ENCODE measurements around the gene ZNF213.
"Not testable (repeated sequence)": the region's sequence is repeated elsewhere in the genome, so short reads cannot be mapped to it uniquely, and the experiment has no call there.

The ZNF213 gene

GRCh38 chr16:3129137-3130131, 5.4 kb upstream of the ZNF213 start:
- peak; percentile 52 to 64 for DNase-seq (ENCODE audit: low read depth in 2 of 2)

GRCh38 chr16:3131755-3132377, 3.0 kb upstream of the ZNF213 start:
- no peak for DNase-seq (ENCODE audit: low read depth in 2 of 2)

- no peak for DNase-seq (ENCODE audit: low read depth in 2 of 2)
Observed at GRCh38 chr16:3133844-3134243, 985 bp upstream of the ZNF213 start.

GRCh38 chr16:3135126-3135715, 392 bp downstream of the ZNF213 start:
- no peak for DNase-seq (ENCODE audit: low read depth in 2 of 2)

- no peak for DNase-seq (ENCODE audit: low read depth in 2 of 2)
Observed at GRCh38 chr16:3137267-3137666, 2.4 kb downstream of the ZNF213 start.

- DNase-seq (ENCODE audit: low read depth in 2 of 2): no peak
Observed at GRCh38 chr16:3138342-3138741, 3.5 kb downstream of the ZNF213 start.

- DNase-seq (ENCODE audit: low read depth in 2 of 2): no peak
Observed at GRCh38 chr16:3138823-3139426, 4.1 kb downstream of the ZNF213 start.

- not testable (repeated sequence) for DNase-seq (ENCODE audit: low read depth in 2 of 2)
Observed at GRCh38 chr16:3139561-3139960, 4.7 kb downstream of the ZNF213 start.

- no peak for DNase-seq (ENCODE audit: low read depth in 2 of 2)
Observed at GRCh38 chr16:3140603-3141427, 6.0 kb downstream of the ZNF213 start.

- DNase-seq (ENCODE audit: low read depth in 2 of 2): no peak
Observed at GRCh38 chr16:3141781-3142311, 7.0 kb downstream of the ZNF213 start.

- no peak for DNase-seq (ENCODE audit: low read depth in 2 of 2)
Observed at GRCh38 chr16:3142327-3142726, 7.5 kb downstream of the ZNF213 start.

GRCh38 chr16:3142770-3143169, 7.9 kb downstream of the ZNF213 start:
- no peak for DNase-seq (ENCODE audit: low read depth in 2 of 2)

GRCh38 chr16:3143189-3143588, 8.4 kb downstream of the ZNF213 start:
- DNase-seq (ENCODE audit: low read depth in 2 of 2): no peak

- DNase-seq (ENCODE audit: low read depth in 2 of 2): no peak
Observed at GRCh38 chr16:3143598-3144320, 8.9 kb downstream of the ZNF213 start.

- no peak for DNase-seq (ENCODE audit: low read depth in 2 of 2)
Observed at GRCh38 chr16:3144321-3144983, 9.6 kb downstream of the ZNF213 start.

GRCh38 chr16:3145151-3145550, 10.3 kb downstream of the ZNF213 start:
- DNase-seq (ENCODE audit: low read depth in 2 of 2): no peak

- DNase-seq (ENCODE audit: low read depth in 2 of 2): no peak
Observed at GRCh38 chr16:3145660-3146059, 10.8 kb downstream of the ZNF213 start.

- DNase-seq (ENCODE audit: low read depth in 2 of 2): no peak
Observed at GRCh38 chr16:3147046-3147756, 12.4 kb downstream of the ZNF213 start.

GRCh38 chr16:3147757-3148104, 12.9 kb downstream of the ZNF213 start:
- DNase-seq (ENCODE audit: low read depth in 2 of 2): no peak
